H9 (cell line): Measurements from ENCODE around the gene SLC22A6. TPM values are rescaled to one million over a fixed set of nuclear protein-coding genes. Genes with fewer than 3 reads are reported as not detected.
A peak's percentile ranks its signal among the peaks of the same experiment; 100 is the strongest.

Source experiments
- DNase-seq: peaks from one replicate; pipeline ENCODE4 v3.0.0-alpha.2; 2017
- H2AFZ ChIP-seq: one replicate; pipeline ENCODE4 v1.6.1; 2013; ENCODE audit warnings: mild to moderate bottlenecking, low read length, control low read depth, moderate library complexity
- H2AK5ac ChIP-seq: 2 replicates; pipeline ENCODE4 v1.6.1; 2013; ENCODE audit warnings: low read length, control low read depth, mixed read lengths; ENCODE audit not compliant: insufficient read length
- H2BK120ac ChIP-seq: one replicate; pipeline ENCODE4 v1.6.1; 2013; ENCODE audit warnings: low read depth, mild to moderate bottlenecking, low read length, control low read depth, inconsistent platforms; ENCODE audit not compliant: poor library complexity, severe bottlenecking
- H2BK12ac ChIP-seq: 2 replicates; pipeline ENCODE4 v1.6.1; 2013; ENCODE audit warnings: low read length, control low read depth, mixed read lengths, low read depth; ENCODE audit not compliant: insufficient read length
- H2BK15ac ChIP-seq: 2 replicates; pipeline ENCODE4 v1.6.1; 2013; ENCODE audit warnings: low read depth, low read length, control low read depth
- H2BK20ac ChIP-seq: one replicate; pipeline ENCODE4 v1.6.1; 2013; ENCODE audit warnings: low read depth, mild to moderate bottlenecking, low read length, control low read depth, inconsistent platforms; ENCODE audit not compliant: poor library complexity, severe bottlenecking
- H2BK5ac ChIP-seq: 2 replicates; pipeline ENCODE4 v1.6.1; 2013; ENCODE audit warnings: low read length, control low read depth, mixed read lengths; ENCODE audit not compliant: insufficient read length
- H3K14ac ChIP-seq: 2 replicates; pipeline ENCODE4 v1.6.1; 2013; ENCODE audit warnings: low read length, control low read depth; ENCODE audit not compliant: insufficient read depth
- H3K18ac ChIP-seq: 2 replicates; pipeline ENCODE4 v1.6.1; 2013; ENCODE audit warnings: low read depth, mild to moderate bottlenecking, mixed read lengths, low read length, control low read depth; ENCODE audit not compliant: insufficient read length
- H3K23ac ChIP-seq: 2 replicates; pipeline ENCODE4 v1.6.1; 2013; ENCODE audit warnings: low read length, control low read depth, mixed read lengths, low read depth; ENCODE audit not compliant: insufficient read length
- H3K23me2 ChIP-seq: 2 replicates; pipeline ENCODE4 v1.6.1; 2013; ENCODE audit warnings: low read depth, mild to moderate bottlenecking, mixed read lengths, low read length, control low read depth; ENCODE audit not compliant: insufficient read length, poor library complexity, severe bottlenecking
- H3K27ac ChIP-seq: 2 replicates; pipeline ENCODE4 v1.5.1; 2013; ENCODE audit warnings: low read length, control low read depth, mixed read lengths, low read depth; ENCODE audit not compliant: insufficient read length
- H3K27me3 ChIP-seq: 2 replicates; pipeline ENCODE4 v1.6.1; 2013; ENCODE audit warnings: low read length, control low read depth, inconsistent platforms; ENCODE audit not compliant: insufficient read depth
- H3K4ac ChIP-seq: 2 replicates; pipeline ENCODE4 v1.6.1; 2013; ENCODE audit warnings: low read depth, mild to moderate bottlenecking, control low read depth, inconsistent platforms, low read length, moderate library complexity
- H3K4me1 ChIP-seq: 2 replicates; pipeline ENCODE4 v1.6.1; 2013; ENCODE audit warnings: low read length, control low read depth, inconsistent platforms; ENCODE audit not compliant: insufficient read depth
- H3K4me2 ChIP-seq: 2 replicates; pipeline ENCODE4 v1.6.1; 2013; ENCODE audit warnings: low read length, control low read depth, mixed read lengths; ENCODE audit not compliant: insufficient read length, insufficient read depth
- H3K56ac ChIP-seq: 2 replicates; pipeline ENCODE4 v1.6.1; 2013; ENCODE audit warnings: low read depth, mild to moderate bottlenecking, mixed read lengths, low read length, control low read depth; ENCODE audit not compliant: insufficient read length
- H3K79me1 ChIP-seq: 2 replicates; pipeline ENCODE4 v1.6.1; 2013; ENCODE audit warnings: low read depth, mild to moderate bottlenecking, moderate library complexity, low read length, control low read depth, inconsistent platforms; ENCODE audit not compliant: insufficient read depth, poor library complexity, severe bottlenecking
- H3K79me2 ChIP-seq: 2 replicates; pipeline ENCODE4 v1.6.1; 2013; ENCODE audit warnings: low read length, control low read depth, inconsistent platforms; ENCODE audit not compliant: insufficient read depth
- H3K9ac ChIP-seq: 2 replicates; pipeline ENCODE4 v1.6.1; 2013; ENCODE audit warnings: low read length, control low read depth, mixed read lengths; ENCODE audit not compliant: insufficient read length; ENCODE audit errors: extremely low read depth
- H3K9me3 ChIP-seq: one replicate; pipeline ENCODE4 v1.6.1; 2013; ENCODE audit warnings: low read depth, low read length, inconsistent platforms; ENCODE audit not compliant: control insufficient read depth
- H3T11ph ChIP-seq: one replicate; pipeline ENCODE4 v1.6.1; 2013; ENCODE audit warnings: mild to moderate bottlenecking, low read length, control low read depth, inconsistent platforms
- H4K20me1 ChIP-seq: one replicate; pipeline ENCODE4 v1.6.1; 2013; ENCODE audit not compliant: control insufficient read depth, insufficient read length, insufficient read depth
- H4K5ac ChIP-seq: 2 replicates; pipeline ENCODE4 v1.6.1; 2013; ENCODE audit warnings: low read depth, mild to moderate bottlenecking, mixed read lengths, low read length, control low read depth; ENCODE audit not compliant: insufficient read length
- H4K8ac ChIP-seq: replicated peaks from 2 replicates; pipeline ENCODE4 v1.6.1; 2013; ENCODE audit warnings: low read length, control low read depth, mixed read lengths, low read depth; ENCODE audit not compliant: insufficient read length
- H4K91ac ChIP-seq: 2 replicates; pipeline ENCODE4 v1.6.1; 2013; ENCODE audit warnings: low read depth, mild to moderate bottlenecking, moderate library complexity, mixed read lengths, low read length, control low read depth; ENCODE audit not compliant: insufficient read length
- H3K27ac Mint-ChIP-seq, 3 experiments: 2 replicates in 2 of 3; 3 replicates in 1 of 3; pipeline ENCODE4 v1.8.0; 2020 to 2021; ENCODE audit warnings: mixed read lengths in 3 of 3, mild to moderate bottlenecking in 1 of 3, moderate library complexity in 1 of 3
- H3K27me3 Mint-ChIP-seq: 2 replicates; pipeline ENCODE4 v1.8.0; 2021; ENCODE audit warnings: low read depth, mild to moderate bottlenecking, moderate library complexity, mixed read lengths
- H3K36me3 Mint-ChIP-seq, 3 experiments: 2 replicates in 2 of 3; 3 replicates in 1 of 3; pipeline ENCODE4 v1.8.0; 2020 to 2021; ENCODE audit warnings: low read depth in 3 of 3, mixed read lengths in 3 of 3; ENCODE audit not compliant: insufficient read depth in 1 of 3
- H3K4me1 Mint-ChIP-seq, 2 experiments: 2 replicates each; pipeline ENCODE4 v1.8.0; 2020; ENCODE audit warnings: mixed read lengths in 2 of 2
- H3K4me3 Mint-ChIP-seq, 2 experiments: 2 replicates in 1 of 2; 3 replicates in 1 of 2; pipeline ENCODE4 v1.8.0; 2020 to 2021; ENCODE audit warnings: mild to moderate bottlenecking in 2 of 2, mixed read lengths in 2 of 2, moderate library complexity in 1 of 2
- H3K9me3 Mint-ChIP-seq, 2 experiments: 2 replicates in 1 of 2; 3 replicates in 1 of 2; pipeline ENCODE4 v1.8.0; 2020; ENCODE audit warnings: mild to moderate bottlenecking in 2 of 2, mixed read lengths in 2 of 2, moderate library complexity in 1 of 2
- WGBS: extraction: QIAGEN DNeasy Blood & Tissue Kit; methylation state at CpG from one replicate; pipeline ENCODE4 v1.1.7; 2013; ENCODE audit warnings: missing lambda C conversion rate, low lambda C conversion rate, mixed read lengths; ENCODE audit not compliant: insufficient read length; ENCODE audit errors: extremely low coverage; 5-methylcytosine and 5-hydroxymethylcytosine counted together
- total RNA-seq: library from RNA; stranded (reverse); gene quantifications from 2 replicates; pipeline ENCODE4 v1.2.1, GENCODE V29; 2021
- TF ChIP-seq, protein P1 (sequence below): fragments of 200-600 bp; sonication (generic); conservative IDR thresholded peaks from 3 replicates; pipeline ENCODE4 v1.8.0; 2021; ENCODE audit warnings: antibody characterized with exemption, mild to moderate bottlenecking

SLC22A6 gene
- total RNA-seq, 1 experiment from 2014 or later = not detected

GRCh38 chr11:63015521-63016215 lies 30.9 kb upstream of the SLC22A6 start, which contains the start of gene SLC22A8:
SLC22A8 (minus strand) TSS chr11:63015841; CDS start chr11:63014958, 883 bp downstream.
- Histone ChIP-seq H3K9ac (no peak within 1 kb of the TSS), H3K79me1 (no peaks in the 10 kb centered on the region), H2BK5ac (no peak within 1 kb of the TSS), H4K5ac (no peak within 1 kb of the TSS), H2BK20ac (no peak within 1 kb of the TSS), H3T11ph (no peak within 1 kb of the TSS), H2AK5ac (no peak within 1 kb of the TSS), H3K56ac (no peak within 1 kb of the TSS), H4K91ac (no peak within 1 kb of the TSS), H3K27ac (no peak within 1 kb of the TSS), H3K23ac (no peak within 1 kb of the TSS), H3K14ac (no peak within 1 kb of the TSS), H3K4ac (no peak within 1 kb of the TSS), H2AFZ (no peak within 1 kb of the TSS), H2BK12ac (no peak within 1 kb of the TSS), H3K18ac (no peak within 1 kb of the TSS), H3K27me3 (no peaks in the 10 kb centered on the region), H3K9me3 (no peaks in the 10 kb centered on the region), H3K23me2 (no peaks in the 10 kb centered on the region), H4K20me1 (no peaks in the 10 kb centered on the region), H2BK120ac (no peak within 1 kb of the TSS), H3K4me1 (no peaks in the 10 kb centered on the region; the same call in 1 of the 2 replicates), H4K8ac (no peak within 1 kb of the TSS), H3K4me2 (no peak within 1 kb of the TSS), H2BK15ac (no peak within 1 kb of the TSS), H3K79me2 (no peaks in the 10 kb centered on the region)
- peak within 1 kb of the TSS in 1 of 3 experiments; percentile 9; a peak in 3 of 7 replicates for H3K27ac Mint-ChIP-seq
- TF ChIP-seq, protein P1, sequence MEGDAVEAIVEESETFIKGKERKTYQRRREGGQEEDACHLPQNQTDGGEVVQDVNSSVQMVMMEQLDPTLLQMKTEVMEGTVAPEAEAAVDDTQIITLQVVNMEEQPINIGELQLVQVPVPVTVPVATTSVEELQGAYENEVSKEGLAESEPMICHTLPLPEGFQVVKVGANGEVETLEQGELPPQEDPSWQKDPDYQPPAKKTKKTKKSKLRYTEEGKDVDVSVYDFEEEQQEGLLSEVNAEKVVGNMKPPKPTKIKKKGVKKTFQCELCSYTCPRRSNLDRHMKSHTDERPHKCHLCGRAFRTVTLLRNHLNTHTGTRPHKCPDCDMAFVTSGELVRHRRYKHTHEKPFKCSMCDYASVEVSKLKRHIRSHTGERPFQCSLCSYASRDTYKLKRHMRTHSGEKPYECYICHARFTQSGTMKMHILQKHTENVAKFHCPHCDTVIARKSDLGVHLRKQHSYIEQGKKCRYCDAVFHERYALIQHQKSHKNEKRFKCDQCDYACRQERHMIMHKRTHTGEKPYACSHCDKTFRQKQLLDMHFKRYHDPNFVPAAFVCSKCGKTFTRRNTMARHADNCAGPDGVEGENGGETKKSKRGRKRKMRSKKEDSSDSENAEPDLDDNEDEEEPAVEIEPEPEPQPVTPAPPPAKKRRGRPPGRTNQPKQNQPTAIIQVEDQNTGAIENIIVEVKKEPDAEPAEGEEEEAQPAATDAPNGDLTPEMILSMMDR = no peak
- no CpG with 5 or more reads among the region's 18 CpGs for whole genome bisulfite sequencing
- no peaks in the 10 kb centered on the region; a peak in 1 of 5 replicates for H3K9me3 Mint-ChIP-seq
- DNase-seq = peak; percentile 58
- no peaks in the 10 kb centered on the region; a peak in 1 of 7 replicates for H3K36me3 Mint-ChIP-seq
- peaks cover 10% of the 10 kb centered on the region; the same call in 1 of the 2 replicates for H3K27me3 Mint-ChIP-seq
- no peak within 1 kb of the TSS for H3K4me3 Mint-ChIP-seq
- H3K4me1 Mint-ChIP-seq = peaks cover 29 to 42% of the 10 kb centered on the region in 2 experiments
